HepG2 (cell line): ENCODE measurements around the gene RAD18. TPM values are rescaled to one million over a fixed set of nuclear protein-coding genes. Genes with fewer than 3 reads are reported as not detected.

ENCODE experiments used
- ATAC-seq: fragments of 200-7000 bp; cut with Tn5 transposase; 3 replicates; pipeline ENCODE4 v1.9.1; 2020; ENCODE audit warnings: mild to moderate bottlenecking, moderate library complexity
- BruUV-seq: library from RNA; stranded (reverse); fragments of 400-500 nt; replicated peaks from 2 replicates; lab custom pipeline; 2021; lab: Mats Ljungman, UMichigan
- CTCF ChIA-PET: fragments of 300-600 bp; formaldehyde crosslinking; extraction: SDS; loops from one replicate; lab custom pipeline; 2021; ENCODE audit warnings: low total read pairs, inconsistent platforms, low intra/inter-chr PET ratio; lab: Yijun Ruan, JAX
- POLR2A ChIA-PET: fragments of 350-600 bp; sonication (Branson Sonifier 250); formaldehyde crosslinking; loops from one replicate; lab custom pipeline; 2020; ENCODE audit warnings: antibody characterized with exemption, inconsistent platforms; lab: Yijun Ruan, JAX
- DNase-seq: peaks from one replicate; pipeline ENCODE4 v3.0.0-alpha.2; 2015; ENCODE audit warnings: low spot score
- FAIRE-seq: peaks from 3 replicates; lab custom pipeline; 2011; peaks lifted over from hg19 to GRCh38; lab: Jason Lieb, UNC
- H2AFZ ChIP-seq: one replicate; pipeline ENCODE4 v1.6.1; 2011; ENCODE audit warnings: low read length, inconsistent platforms
- H3K27ac ChIP-seq: fragments of 300-600 bp; 3 replicates; pipeline ENCODE4 v1.8.0; 2011; ENCODE audit warnings: mixed run types, mild to moderate bottlenecking, mixed read lengths, low read length, inconsistent platforms; ENCODE audit not compliant: insufficient read depth; ENCODE audit errors: extremely low read length
- H3K27me3 ChIP-seq, 2 experiments: fragments of 200-600 bp in 1 of 2; 2 replicates in 1 of 2; 3 replicates in 1 of 2; pipeline versions ENCODE4 v1.6.0 to v1.8.0; 2011; ENCODE audit warnings: low read length in 2 of 2, mild to moderate bottlenecking in 2 of 2, moderate library complexity in 2 of 2, inconsistent platforms in 1 of 2; ENCODE audit not compliant: insufficient read depth in 2 of 2, control insufficient read depth in 1 of 2
- H3K36me3 ChIP-seq, 2 experiments: fragments of 200-600 bp in 1 of 2; replicated peaks in 1 of 2; 2 replicates in 1 of 2; 3 replicates in 1 of 2; pipeline versions ENCODE4 v1.5.1 to v1.8.0; 2011; ENCODE audit warnings: low read length in 2 of 2, inconsistent platforms in 1 of 2; ENCODE audit not compliant: insufficient read depth in 2 of 2, control insufficient read depth in 1 of 2
- H3K4me1 ChIP-seq: 2 replicates; pipeline ENCODE4 v1.5.1; 2012; ENCODE audit warnings: low read length, inconsistent platforms; ENCODE audit not compliant: insufficient read depth
- H3K4me2 ChIP-seq: 2 replicates; pipeline ENCODE4 v1.6.0; 2011; ENCODE audit warnings: low read depth, low read length, inconsistent platforms
- H3K4me3 ChIP-seq, 3 experiments: fragments of 200-600 bp in 1 of 3; sonication (generic), shearing (Covaris generic) in 1 of 3; replicated peaks in 1 of 3; 2 replicates each; pipeline ENCODE4 v1.5.1; 2011 to 2016; ENCODE audit warnings: low read length in 3 of 3, inconsistent platforms in 2 of 3, low read depth in 2 of 3, mild to moderate bottlenecking in 2 of 3, control low read depth in 1 of 3, mixed read lengths in 1 of 3; ENCODE audit not compliant: insufficient read depth in 1 of 3
- H3K79me2 ChIP-seq: one replicate; pipeline ENCODE4 v1.6.1; 2011; ENCODE audit warnings: low read length, inconsistent platforms; ENCODE audit not compliant: insufficient read depth
- H3K9ac ChIP-seq: 2 replicates; pipeline ENCODE4 v1.6.0; 2011; ENCODE audit warnings: mild to moderate bottlenecking, low read depth, low read length, inconsistent platforms; ENCODE audit not compliant: insufficient read depth
- H3K9me3 ChIP-seq: 2 replicates; pipeline ENCODE4 v1.5.1; 2012; ENCODE audit warnings: mild to moderate bottlenecking, low read length
- H4K20me1 ChIP-seq: 2 replicates; pipeline ENCODE4 v1.6.0; 2011; ENCODE audit warnings: inconsistent platforms, mild to moderate bottlenecking, low read length, moderate library complexity; ENCODE audit not compliant: insufficient read depth
- FOXJ3 ChIP-seq: sonication (generic); formaldehyde crosslinking; IDR thresholded peaks from 2 replicates; pipeline ENCODE4 v1.4.0; 2020; ENCODE audit warnings: missing genetic modification reagents, mild to moderate bottlenecking, borderline replicate concordance
- KLF15 ChIP-seq: sonication (generic); formaldehyde crosslinking; IDR thresholded peaks from 2 replicates; pipeline ENCODE4 v1.8.1; 2023; ENCODE audit warnings: borderline replicate concordance, mild to moderate bottlenecking, inconsistent platforms, missing genetic modification reagents, mixed read lengths
- MED1 ChIP-seq: sonication (generic); formaldehyde crosslinking; IDR thresholded peaks from 2 replicates; pipeline ENCODE4 v1.4.0; 2020; ENCODE audit warnings: missing genetic modification reagents
- PITX1 ChIP-seq: sonication (generic); formaldehyde crosslinking; IDR thresholded peaks from 2 replicates; pipeline ENCODE4 v1.5.1; 2020; ENCODE audit warnings: mild to moderate bottlenecking, missing genetic modification reagents
- XRCC5 ChIP-seq: fragments of 200-400 bp; formaldehyde crosslinking; optimal IDR thresholded peaks from 2 replicates; pipeline ENCODE3; 2017; ENCODE audit warnings: mild to moderate bottlenecking, low read length
- ZKSCAN1 ChIP-seq: fragments of 150-350 bp; IDR thresholded peaks from 2 replicates; pipeline ENCODE4 v1.6.1; 2014; ENCODE audit warnings: low read length
- ZNF562 ChIP-seq: sonication (generic); formaldehyde crosslinking; IDR thresholded peaks from 2 replicates; pipeline ENCODE4 v1.8.0; 2022; ENCODE audit warnings: missing genetic modification reagents, borderline replicate concordance
- ZNF567 ChIP-seq: sonication (generic); formaldehyde crosslinking; IDR thresholded peaks from 2 replicates; pipeline ENCODE4 v1.8.1; 2023; ENCODE audit warnings: mild to moderate bottlenecking, missing genetic modification reagents, borderline replicate concordance
- ZNF672 ChIP-seq: sonication (generic); formaldehyde crosslinking; IDR thresholded peaks from 2 replicates; pipeline ENCODE4 v1.8.1; 2022; ENCODE audit warnings: missing genetic modification reagents
- WGBS: methylation state at CpG from one replicate; pipeline ENCODE4 v1.1.6; 2017; ENCODE audit warnings: low lambda C conversion rate; 5-methylcytosine and 5-hydroxymethylcytosine counted together
- in situ Hi-C: cut with HindIII; loops from 2 replicates; pipeline ENCODE4 v1.10.0; 2017; ENCODE audit warnings: low pct_unique_long_range_greater_than_20kb; ENCODE audit not compliant: extremely low pct_ligation_motif_present
- intact Hi-C: fragments of 100-400 bp; cut with micrococcal nuclease; formaldehyde crosslinking; loops from one replicate; pipeline ENCODE4 v1.10.0; 2022; ENCODE audit not compliant: unreplicated experiment
- polyA plus RNA-seq, 8 experiments: library from polyadenylated mRNA; depleted of rRNA in 3 of 8; stranded (reverse) in 7 of 8; unstranded in 1 of 8; fragments of >200 nt; fragmentation: Illumina TruSeq in 4 of 8; extraction: Trizol in 4 of 8; gene quantifications; 2 replicates each; pipeline versions ENCODE4 v1.2.1 to v1.2.3, GENCODE V29; 2011 to 2016; ENCODE audit warnings: low read depth in 4 of 8, missing spikeins in 1 of 8, mixed read lengths in 1 of 8; ENCODE audit not compliant: insufficient read depth in 1 of 8
- total RNA-seq, 5 experiments: library from RNA; depleted of rRNA; stranded (reverse); fragments of >200 nt; fragmentation: Illumina TruSeq; extraction: Trizol; gene quantifications; 2 replicates each; pipeline ENCODE4 v1.2.3, GENCODE V29; 2016; ENCODE audit warnings: low read depth in 1 of 5
- TF ChIP-seq, protein P1 (sequence below): sonication (generic); formaldehyde crosslinking; IDR thresholded peaks from 2 replicates; pipeline ENCODE4 v1.4.0; 2020; ENCODE audit warnings: missing genetic modification reagents, borderline replicate concordance
- TF ChIP-seq, protein P2 (sequence below): sonication (generic); formaldehyde crosslinking; IDR thresholded peaks from 2 replicates; pipeline ENCODE4 v1.4.0; 2020; ENCODE audit warnings: mild to moderate bottlenecking, missing genetic modification reagents

RAD18 gene
- total and polyA plus RNA-seq, 2 of the 13 experiments (the other 11 are each of a cell fraction or from before 2014, with no cell fraction given), result 5.9 to 20.7 TPM

DNA sequence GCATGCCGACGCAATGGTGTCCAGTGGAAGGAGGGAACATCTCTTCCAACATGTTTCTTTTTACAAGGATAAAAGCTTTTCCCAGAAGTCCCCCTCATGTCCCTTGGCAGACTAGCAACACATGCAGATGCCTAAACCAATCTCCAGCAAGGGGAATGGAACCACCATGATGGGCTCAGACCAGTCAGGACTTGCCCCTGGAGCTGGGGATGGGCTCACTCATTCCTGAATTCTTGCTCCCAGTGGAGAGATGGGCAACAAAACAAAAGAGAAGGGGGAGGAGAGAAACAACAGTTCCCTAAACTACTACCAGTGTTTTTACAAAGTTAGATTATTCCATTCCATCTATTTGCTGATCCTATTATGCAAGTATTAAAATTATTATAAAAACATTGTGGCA, 117.1 kb downstream of the RAD18 start:
- ChIA-PET CTCF (no interaction called here), POLR2A (no interaction called here)
- intact Hi-C loops, result no loop called here
- TF ChIP-seq PITX1 (CRISPR knock-in tag), result no peak
- TF ChIP-seq MED1 (CRISPR knock-in tag), result no peak
- TF ChIP-seq ZNF672 (CRISPR knock-in tag), result no peak
- TF ChIP-seq ZKSCAN1, result no peak
- TF ChIP-seq ZNF567 (CRISPR knock-in tag), result no peak
- TF ChIP-seq, protein P1, sequence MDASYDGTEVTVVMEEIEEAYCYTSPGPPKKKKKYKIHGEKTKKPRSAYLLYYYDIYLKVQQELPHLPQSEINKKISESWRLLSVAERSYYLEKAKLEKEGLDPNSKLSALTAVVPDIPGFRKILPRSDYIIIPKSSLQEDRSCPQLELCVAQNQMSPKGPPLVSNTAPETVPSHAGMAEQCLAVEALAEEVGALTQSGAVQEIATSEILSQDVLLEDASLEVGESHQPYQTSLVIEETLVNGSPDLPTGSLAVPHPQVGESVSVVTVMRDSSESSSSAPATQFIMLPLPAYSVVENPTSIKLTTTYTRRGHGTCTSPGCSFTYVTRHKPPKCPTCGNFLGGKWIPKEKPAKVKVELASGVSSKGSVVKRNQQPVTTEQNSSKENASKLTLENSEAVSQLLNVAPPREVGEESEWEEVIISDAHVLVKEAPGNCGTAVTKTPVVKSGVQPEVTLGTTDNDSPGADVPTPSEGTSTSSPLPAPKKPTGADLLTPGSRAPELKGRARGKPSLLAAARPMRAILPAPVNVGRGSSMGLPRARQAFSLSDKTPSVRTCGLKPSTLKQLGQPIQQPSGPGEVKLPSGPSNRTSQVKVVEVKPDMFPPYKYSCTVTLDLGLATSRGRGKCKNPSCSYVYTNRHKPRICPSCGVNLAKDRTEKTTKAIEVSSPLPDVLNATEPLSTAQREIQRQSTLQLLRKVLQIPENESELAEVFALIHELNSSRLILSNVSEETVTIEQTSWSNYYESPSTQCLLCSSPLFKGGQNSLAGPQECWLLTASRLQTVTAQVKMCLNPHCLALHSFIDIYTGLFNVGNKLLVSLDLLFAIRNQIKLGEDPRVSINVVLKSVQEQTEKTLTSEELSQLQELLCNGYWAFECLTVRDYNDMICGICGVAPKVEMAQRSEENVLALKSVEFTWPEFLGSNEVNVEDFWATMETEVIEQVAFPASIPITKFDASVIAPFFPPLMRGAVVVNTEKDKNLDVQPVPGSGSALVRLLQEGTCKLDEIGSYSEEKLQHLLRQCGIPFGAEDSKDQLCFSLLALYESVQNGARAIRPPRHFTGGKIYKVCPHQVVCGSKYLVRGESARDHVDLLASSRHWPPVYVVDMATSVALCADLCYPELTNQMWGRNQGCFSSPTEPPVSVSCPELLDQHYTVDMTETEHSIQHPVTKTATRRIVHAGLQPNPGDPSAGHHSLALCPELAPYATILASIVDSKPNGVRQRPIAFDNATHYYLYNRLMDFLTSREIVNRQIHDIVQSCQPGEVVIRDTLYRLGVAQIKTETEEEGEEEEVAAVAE (CRISPR knock-in tag), result no peak
- TF ChIP-seq ZNF562 (CRISPR knock-in tag), result no peak
- no peak for TF ChIP-seq KLF15 (CRISPR knock-in tag)
- TF ChIP-seq FOXJ3 (CRISPR knock-in tag), result no peak
- no peak for TF ChIP-seq XRCC5
- TF ChIP-seq, protein P2, sequence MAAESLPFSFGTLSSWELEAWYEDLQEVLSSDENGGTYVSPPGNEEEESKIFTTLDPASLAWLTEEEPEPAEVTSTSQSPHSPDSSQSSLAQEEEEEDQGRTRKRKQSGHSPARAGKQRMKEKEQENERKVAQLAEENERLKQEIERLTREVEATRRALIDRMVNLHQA (CRISPR knock-in tag), result no peak
- DNase-seq, result no peak
- in situ Hi-C loops, result no loop called here
- Histone ChIP-seq H3K4me1 (no peaks in the 10 kb centered on the region), H4K20me1 (no peaks in the 10 kb centered on the region), H3K4me2 (no peak overlapping the region), H3K27me3 (no peaks in the 10 kb centered on the region), H3K79me2 (no peaks in the 10 kb centered on the region), H3K9me3 (no peaks in the 10 kb centered on the region), H3K4me3 (no peak overlapping the region), H2AFZ (no peak overlapping the region), H3K9ac (no peak overlapping the region), H3K36me3 (no peaks in the 10 kb centered on the region), H3K27ac (no peak overlapping the region)
- no TSS peak for BruUV-seq
- FAIRE-seq, result no peak
- no peak for ATAC-seq
- 96% methylated on average over 2 of the region's 2 CpGs for WGBS
